HEK293 (cell line): ENCODE data around the gene LRP6.

Source experiments
- ATF2 ChIP-seq: fragments of 450-650 bp; formaldehyde crosslinking; IDR thresholded peaks from 2 replicates; pipeline ENCODE4 v1.5.1; 2016; ENCODE audit warnings: missing biosample characterization, missing genetic modification characterization, low read depth
- CTCF ChIP-seq: fragments of 450-650 bp; formaldehyde crosslinking; IDR thresholded peaks from 2 replicates; pipeline ENCODE4 v1.5.1; 2016; ENCODE audit warnings: missing biosample characterization, missing genetic modification characterization
- REST ChIP-seq: fragments of 450-650 bp; formaldehyde crosslinking; IDR thresholded peaks from 2 replicates; pipeline ENCODE4 v1.5.1; 2016; ENCODE audit warnings: missing biosample characterization, missing genetic modification characterization
- YY1 ChIP-seq: fragments of 450-650 bp; formaldehyde crosslinking; IDR thresholded peaks from 2 replicates; pipeline ENCODE4 v1.5.1; 2018; ENCODE audit warnings: missing biosample characterization, missing genetic modification characterization
- ZBTB26 ChIP-seq: fragments of 450-650 bp; formaldehyde crosslinking; optimal IDR thresholded peaks from 2 replicates; pipeline ENCODE3; 2016; ENCODE audit warnings: missing biosample characterization, mild to moderate bottlenecking, missing genetic modification characterization
- ZBTB49 ChIP-seq: fragments of 450-650 bp; formaldehyde crosslinking; IDR thresholded peaks from 2 replicates; pipeline ENCODE4 v1.5.1; 2016; ENCODE audit warnings: missing biosample characterization, missing genetic modification characterization, low read depth
- ZNF138 ChIP-seq: fragments of 450-650 bp; formaldehyde crosslinking; IDR thresholded peaks from 2 replicates; pipeline ENCODE4 v1.5.1; 2016; ENCODE audit warnings: missing biosample characterization, missing genetic modification characterization, borderline replicate concordance
- ZNF18 ChIP-seq: fragments of 450-650 bp; formaldehyde crosslinking; IDR thresholded peaks from 2 replicates; pipeline ENCODE4 v1.5.1; 2016; ENCODE audit warnings: missing biosample characterization, missing genetic modification characterization
- ZNF24 ChIP-seq: fragments of 450-650 bp; formaldehyde crosslinking; IDR thresholded peaks from 2 replicates; pipeline ENCODE4 v1.5.1; 2016; ENCODE audit warnings: missing biosample characterization, missing genetic modification characterization
- ZNF274 ChIP-seq, 2 experiments: fragments of 200-500 bp in 1 of 2; fragments of 450-650 bp in 1 of 2; sonication (Bioruptor generic) in 1 of 2; formaldehyde crosslinking in 1 of 2; IDR thresholded peaks; 2 replicates each; pipeline versions ENCODE4 v1.5.1 to v1.6.1; 2014 to 2016; ENCODE audit warnings: borderline replicate concordance in 1 of 2, inconsistent platforms in 1 of 2, low read length in 1 of 2, missing biosample characterization in 1 of 2, missing genetic modification characterization in 1 of 2
- ZNF391 ChIP-seq: fragments of 450-650 bp; formaldehyde crosslinking; IDR thresholded peaks from 2 replicates; pipeline ENCODE4 v1.5.1; 2016; ENCODE audit warnings: low read depth, missing biosample characterization, missing genetic modification characterization, borderline replicate concordance
- ZNF398 ChIP-seq: fragments of 450-650 bp; formaldehyde crosslinking; IDR thresholded peaks from 2 replicates; pipeline ENCODE4 v1.5.1; 2017; ENCODE audit warnings: missing biosample characterization, missing genetic modification characterization
- ZNF571 ChIP-seq: fragments of 450-650 bp; formaldehyde crosslinking; IDR thresholded peaks from 2 replicates; pipeline ENCODE4 v1.5.0; 2017; ENCODE audit warnings: missing biosample characterization, missing genetic modification characterization

GRCh38 chr12:12201274-12201758 is 65.5 kb downstream of the LRP6 start:
- TF ChIP-seq YY1 (tag by site-specific recombination) (no peak), CTCF (no peak), ZNF24 (tag by site-specific recombination) (no peak), ZNF571 (tag by site-specific recombination) (no peak), ZNF18 (tag by site-specific recombination) (no peak), ZBTB26 (no peak), ZBTB49 (tag by site-specific recombination) (no peak), ZNF391 (no peak), ZNF274 (IDR thresholded peaks at IDR 0.05; ENCODE audit: low read length) (no peak), ZNF274 (tag by site-specific recombination; IDR thresholded peaks at IDR 0.05; ENCODE audit: borderline replicate concordance) (no peak), REST (tag by site-specific recombination) (no peak), ATF2 (tag by site-specific recombination) (no peak), ZNF138 (tag by site-specific recombination) (no peak), ZNF398 (tag by site-specific recombination) (no peak)
